ENCODE results near the gene RNF213. TPM values are rescaled to one million over a fixed set of nuclear protein-coding genes. Genes with fewer than 3 reads are reported as not detected.

Gene RNF213
- total and polyA plus RNA-seq, 12 donors = 51.1 to 182 (median 122) TPM

DNA sequence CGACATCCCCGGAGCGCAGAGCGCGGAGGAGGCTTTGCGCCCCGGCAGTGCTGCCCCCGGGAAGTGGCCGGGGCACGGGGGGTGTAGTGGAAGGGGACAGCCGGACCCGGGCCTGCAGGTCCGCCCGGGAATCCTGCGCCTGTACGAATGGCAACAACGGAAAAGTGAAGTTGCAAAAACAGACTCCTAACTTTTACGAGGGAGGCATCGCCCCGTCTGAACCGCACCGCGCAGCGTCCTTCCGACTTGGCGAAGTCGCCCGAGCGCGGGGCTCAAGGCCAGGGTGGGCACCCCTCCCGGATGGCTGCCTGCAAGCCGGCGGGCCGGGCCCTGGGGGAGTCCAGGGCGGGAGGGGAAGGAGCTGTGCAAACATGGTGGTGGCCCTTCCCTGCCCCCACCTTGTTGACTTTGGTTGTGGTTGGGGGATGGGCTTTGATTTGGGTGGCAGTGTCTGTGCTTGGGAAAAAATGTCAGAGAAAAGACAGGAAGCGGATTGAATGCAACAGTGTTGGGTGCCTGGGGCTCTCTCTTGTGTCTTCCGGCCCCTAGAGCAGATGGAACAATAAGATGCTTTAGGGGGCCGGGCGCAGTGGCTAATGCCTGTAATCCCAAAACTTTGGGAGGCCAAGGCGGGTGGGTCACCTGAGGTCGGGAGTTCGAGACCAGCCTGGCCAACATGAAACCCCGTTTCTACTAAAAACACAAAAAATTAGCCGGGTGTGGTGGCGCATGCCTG is 675 bp downstream of the RNF213 start:
- peak; percentile 51 to 77 (median 65) for DNase-seq
- Histone ChIP-seq H3K27me3 (no peaks in the 10 kb centered on the region), H3K4me3 (peak overlapping the region; percentile 63 to 97 (median 72)), H3K9me3 (replicated peaks in 1 of 3) (no peaks in the 10 kb centered on the region), H3K4me1 (replicated peaks in 1 of 2) (peaks cover 23 to 42% of the 10 kb centered on the region in 2 donors), H3K36me3 (replicated peaks in 1 of 2) (peaks cover 0 to 10% of the 10 kb centered on the region in 2 donors), H3K27ac (peak overlapping the region; percentile 84 to 99 (median 98))
- no peak for TF ChIP-seq POLR2A (IDR thresholded peaks at IDR 0.05)
- TF ChIP-seq, protein P1, sequence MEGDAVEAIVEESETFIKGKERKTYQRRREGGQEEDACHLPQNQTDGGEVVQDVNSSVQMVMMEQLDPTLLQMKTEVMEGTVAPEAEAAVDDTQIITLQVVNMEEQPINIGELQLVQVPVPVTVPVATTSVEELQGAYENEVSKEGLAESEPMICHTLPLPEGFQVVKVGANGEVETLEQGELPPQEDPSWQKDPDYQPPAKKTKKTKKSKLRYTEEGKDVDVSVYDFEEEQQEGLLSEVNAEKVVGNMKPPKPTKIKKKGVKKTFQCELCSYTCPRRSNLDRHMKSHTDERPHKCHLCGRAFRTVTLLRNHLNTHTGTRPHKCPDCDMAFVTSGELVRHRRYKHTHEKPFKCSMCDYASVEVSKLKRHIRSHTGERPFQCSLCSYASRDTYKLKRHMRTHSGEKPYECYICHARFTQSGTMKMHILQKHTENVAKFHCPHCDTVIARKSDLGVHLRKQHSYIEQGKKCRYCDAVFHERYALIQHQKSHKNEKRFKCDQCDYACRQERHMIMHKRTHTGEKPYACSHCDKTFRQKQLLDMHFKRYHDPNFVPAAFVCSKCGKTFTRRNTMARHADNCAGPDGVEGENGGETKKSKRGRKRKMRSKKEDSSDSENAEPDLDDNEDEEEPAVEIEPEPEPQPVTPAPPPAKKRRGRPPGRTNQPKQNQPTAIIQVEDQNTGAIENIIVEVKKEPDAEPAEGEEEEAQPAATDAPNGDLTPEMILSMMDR (IDR thresholded peaks at IDR 0.05) = no peak
- intact Hi-C loops (cut with DNase I) = no loop called here
- WGBS, 4 donors = 4 to 20% (median 6%) methylated on average over 7 to 45 of the region's 45 CpGs

GRCh38 chr17:80261895-80262279 is 1.2 kb downstream of the RNF213 start:
- Histone ChIP-seq H3K36me3 (replicated peaks in 1 of 2) (peaks cover 0 to 14% of the 10 kb centered on the region in 2 donors), H3K27ac (peak overlapping the region; percentile 84 to 99 (median 98)), H3K9me3 (replicated peaks in 1 of 3) (no peaks in the 10 kb centered on the region), H3K4me3 (peak overlapping the region in 2 of 4 donors; percentile 70 to 97), H3K4me1 (replicated peaks in 1 of 2) (peaks cover 23 to 42% of the 10 kb centered on the region in 2 donors), H3K27me3 (no peaks in the 10 kb centered on the region)
- DNase-seq = no peak
- TF ChIP-seq, protein P1 (IDR thresholded peaks at IDR 0.05) = no peak
- TF ChIP-seq POLR2A (IDR thresholded peaks at IDR 0.05) = no peak
- intact Hi-C loops (cut with DNase I) = no loop called here
- 45 to 63% (median 59%) methylated on average over 8 of the region's 8 CpGs for WGBS, 4 donors

DNA sequence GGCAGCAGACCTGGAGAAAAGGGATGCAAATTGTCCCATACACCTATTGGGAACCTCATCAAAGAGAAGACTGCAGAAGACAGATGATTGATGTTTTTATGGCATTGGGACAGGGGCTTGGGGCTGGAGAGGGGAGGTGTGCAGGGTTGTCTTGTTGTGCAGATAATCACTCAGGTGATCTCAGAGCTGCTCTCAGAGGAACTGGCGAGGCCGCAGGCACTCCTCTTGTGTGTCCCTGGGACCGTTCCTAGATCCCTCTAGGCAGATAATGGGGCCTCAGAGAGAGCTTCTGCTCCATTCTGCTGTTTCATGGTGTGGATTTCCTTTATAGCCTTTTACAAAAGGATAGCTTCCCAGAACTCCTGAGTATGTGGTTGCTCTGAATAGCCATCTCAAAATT is 1.6 kb downstream of the RNF213 start:
- Histone ChIP-seq H3K27me3 (no peaks in the 10 kb centered on the region), H3K9me3 (replicated peaks in 1 of 3) (no peaks in the 10 kb centered on the region), H3K4me1 (replicated peaks in 1 of 2) (peaks cover 23 to 42% of the 10 kb centered on the region in 2 donors), H3K27ac (peak overlapping the region; percentile 84 to 99 (median 98)), H3K36me3 (replicated peaks in 1 of 2) (peaks cover 0 to 14% of the 10 kb centered on the region in 2 donors), H3K4me3 (peak overlapping the region in 2 of 4 donors; percentile 70 to 97)
- no peak for DNase-seq
- TF ChIP-seq, protein P1 (IDR thresholded peaks at IDR 0.05) = no peak
- peak in 1 of 2 donors; percentile 5 for TF ChIP-seq POLR2A (IDR thresholded peaks at IDR 0.05)
- WGBS, 4 donors = 39 to 44% (median 42%) methylated on average over 3 of the region's 3 CpGs; no CpG with 5 or more reads in 1 of the 4 donors
- intact Hi-C loops (cut with DNase I) = no loop called here

DNA sequence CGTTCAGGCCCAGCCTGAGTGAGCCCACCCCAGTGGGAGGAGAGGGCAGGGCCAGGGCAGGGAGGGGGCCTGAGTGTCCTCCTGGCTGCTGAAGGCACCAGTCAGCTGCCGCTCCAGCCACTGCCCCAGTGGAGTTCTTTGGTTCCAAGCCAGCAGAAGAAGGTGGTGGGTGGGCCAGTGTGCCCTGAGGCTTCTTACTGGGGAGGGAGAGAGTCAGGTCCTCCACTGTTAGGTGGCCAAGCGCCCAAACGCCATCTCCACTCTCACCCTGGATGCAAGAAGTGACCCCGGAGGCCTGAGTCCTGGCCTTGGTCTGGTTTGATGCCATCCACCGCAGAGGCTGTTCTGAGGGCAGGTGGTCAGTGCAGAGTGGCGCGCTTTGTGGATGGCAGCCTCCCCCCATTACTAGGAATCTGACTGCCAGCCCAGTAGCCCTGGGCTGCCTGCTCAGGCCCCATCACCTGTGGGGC is 2.2 kb downstream of the RNF213 start:
- Histone ChIP-seq H3K27me3 (no peaks in the 10 kb centered on the region), H3K9me3 (replicated peaks in 1 of 3) (no peaks in the 10 kb centered on the region), H3K4me3 (peak overlapping the region in 1 of 4 donors; percentile 97), H3K36me3 (replicated peaks in 1 of 2) (peaks cover 0 to 20% of the 10 kb centered on the region in 2 donors), H3K4me1 (replicated peaks in 1 of 2) (peaks cover 23 to 42% of the 10 kb centered on the region in 2 donors), H3K27ac (peak overlapping the region in 3 of 5 donors; percentile 98 to 99 (median 99))
- intact Hi-C loops (cut with DNase I) = no loop called here
- 63 to 83% (median 77%) methylated on average over 3 to 8 of the region's 8 CpGs; no CpG with 5 or more reads in 1 of the 4 donors for WGBS, 4 donors
- TF ChIP-seq, protein P1 (IDR thresholded peaks at IDR 0.05) = no peak
- no peak for TF ChIP-seq POLR2A (IDR thresholded peaks at IDR 0.05)
- DNase-seq = peak in 1 of 7 donors; percentile 62

Data from adrenal gland (tissue), 12 donors.